AG04449 (cell line): ENCODE results near the gene ANKRD22.

Source experiments
- CTCF ChIA-PET: fragments of 350-600 bp; formaldehyde crosslinking; extraction: SDS; loops from one replicate; lab custom pipeline; 2021; ENCODE audit warnings: antibody characterized with exemption; lab: Yijun Ruan, JAX
- POLR2A ChIA-PET: fragments of 400-600, 350-600 bp; formaldehyde crosslinking; extraction: SDS; loops from one replicate; lab custom pipeline; 2020; ENCODE audit warnings: antibody characterized with exemption, inconsistent platforms; lab: Yijun Ruan, JAX
- DNase-seq: peaks from one replicate; pipeline ENCODE4 v3.0.0-alpha.2; 2010; ENCODE audit warnings: low read depth, low spot score
- H3K4me3 ChIP-seq: 2 replicates; pipeline ENCODE4 v1.5.1; 2011; ENCODE audit warnings: low read depth, mild to moderate bottlenecking, control low read depth, low read length
- TF ChIP-seq, protein P1 (sequence below): IDR thresholded peaks from one replicate; pipeline ENCODE4 v1.5.1; 2011; ENCODE audit warnings: mild to moderate bottlenecking, moderate library complexity, low read length, control low read depth, inconsistent platforms; ENCODE audit not compliant: insufficient read depth; ENCODE audit errors: missing control alignments

Gene ANKRD22

DNA sequence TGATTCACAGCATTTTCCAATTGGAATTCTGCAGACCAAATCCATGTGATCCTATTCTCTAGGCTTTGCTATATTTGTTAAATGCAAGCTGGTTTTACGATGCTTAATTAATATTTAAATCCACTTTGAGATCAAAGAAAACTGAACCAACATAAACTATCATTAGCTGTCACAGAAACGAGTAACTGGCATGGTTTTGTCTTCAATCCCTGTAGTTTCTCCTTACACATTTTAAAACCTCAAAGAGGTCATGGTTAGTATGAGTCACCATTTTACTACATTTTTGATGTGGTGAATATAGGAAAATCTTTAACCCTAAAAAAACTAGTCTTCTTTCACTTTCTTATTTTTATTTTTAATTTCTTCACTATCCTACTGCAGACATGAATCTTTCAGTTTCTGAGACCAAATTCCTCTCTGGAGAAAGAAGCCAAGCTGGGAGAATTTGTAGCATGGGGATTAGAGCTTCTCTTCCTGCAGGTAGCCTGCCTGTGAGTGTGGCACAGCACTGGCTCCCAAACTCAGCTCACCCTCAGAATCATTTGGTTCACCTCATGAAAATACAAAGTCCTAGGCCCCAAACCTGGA is 57.8 kb downstream of the ANKRD22 start:
- CTCF ChIA-PET = interaction anchor here (0.9 to 2.6 kb wide), 5 partner anchors 16 to 228 kb away, joined by 3 to 13 read pairs (median 4); no protein-coding TSS in a partner anchor
- POLR2A ChIA-PET = interaction anchor here (0.7 kb wide), 1 partner anchor 26 kb away, joined by 5 read pairs; no protein-coding TSS in a partner anchor
- no peak for DNase-seq
- no peak overlapping the region for H3K4me3 ChIP-seq
- TF ChIP-seq, protein P1, sequence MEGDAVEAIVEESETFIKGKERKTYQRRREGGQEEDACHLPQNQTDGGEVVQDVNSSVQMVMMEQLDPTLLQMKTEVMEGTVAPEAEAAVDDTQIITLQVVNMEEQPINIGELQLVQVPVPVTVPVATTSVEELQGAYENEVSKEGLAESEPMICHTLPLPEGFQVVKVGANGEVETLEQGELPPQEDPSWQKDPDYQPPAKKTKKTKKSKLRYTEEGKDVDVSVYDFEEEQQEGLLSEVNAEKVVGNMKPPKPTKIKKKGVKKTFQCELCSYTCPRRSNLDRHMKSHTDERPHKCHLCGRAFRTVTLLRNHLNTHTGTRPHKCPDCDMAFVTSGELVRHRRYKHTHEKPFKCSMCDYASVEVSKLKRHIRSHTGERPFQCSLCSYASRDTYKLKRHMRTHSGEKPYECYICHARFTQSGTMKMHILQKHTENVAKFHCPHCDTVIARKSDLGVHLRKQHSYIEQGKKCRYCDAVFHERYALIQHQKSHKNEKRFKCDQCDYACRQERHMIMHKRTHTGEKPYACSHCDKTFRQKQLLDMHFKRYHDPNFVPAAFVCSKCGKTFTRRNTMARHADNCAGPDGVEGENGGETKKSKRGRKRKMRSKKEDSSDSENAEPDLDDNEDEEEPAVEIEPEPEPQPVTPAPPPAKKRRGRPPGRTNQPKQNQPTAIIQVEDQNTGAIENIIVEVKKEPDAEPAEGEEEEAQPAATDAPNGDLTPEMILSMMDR = no peak

DNA sequence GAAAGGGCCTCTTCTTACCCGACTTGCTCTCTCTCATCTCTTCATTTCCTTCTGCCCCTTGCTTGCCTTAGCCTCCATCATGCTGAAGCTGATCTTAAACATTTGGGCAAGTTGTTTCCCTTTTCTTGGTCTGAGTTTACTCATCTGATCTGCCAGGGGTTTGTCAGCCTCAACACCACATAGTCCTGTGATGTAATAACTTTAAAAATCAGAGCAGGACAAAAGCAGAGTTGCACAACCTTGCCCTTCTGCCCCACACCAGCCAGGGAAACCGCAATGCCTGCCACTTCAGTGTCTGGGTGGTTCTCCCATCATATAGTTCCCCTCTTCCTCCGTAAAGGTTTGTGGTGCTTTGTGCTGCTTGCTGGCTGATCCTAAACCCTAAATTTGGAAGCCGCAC is 59.0 kb downstream of the ANKRD22 start:
- no peak for DNase-seq
- TF ChIP-seq, protein P1 = no peak
- POLR2A ChIA-PET = no interaction called here
- no peak overlapping the region for H3K4me3 ChIP-seq
- CTCF ChIA-PET = interaction anchor here (0.8 to 1.6 kb wide), 4 partner anchors 16 to 228 kb away, joined by 3 to 6 read pairs (median 4); no protein-coding TSS in a partner anchor

DNA sequence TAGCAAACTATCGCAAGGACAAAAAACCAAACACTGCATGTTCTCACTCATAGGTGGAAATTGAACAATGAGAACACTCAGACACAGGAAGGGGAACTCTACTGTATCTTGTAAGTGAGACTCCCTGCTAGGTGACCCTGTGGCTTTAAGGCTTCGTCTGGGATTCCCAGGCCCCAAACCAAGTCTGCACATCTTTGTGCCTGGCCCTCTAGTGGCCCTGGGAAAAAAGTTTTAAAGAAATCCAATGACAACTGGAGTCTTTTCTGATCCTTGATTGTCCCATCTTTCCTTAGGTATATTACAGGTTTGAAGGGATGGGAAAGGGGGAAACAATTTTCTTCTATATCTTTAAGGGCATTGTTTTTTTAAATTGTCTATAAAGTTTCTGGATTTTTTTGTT is 59.7 kb downstream of the ANKRD22 start:
- TF ChIP-seq, protein P1 = peak; percentile 33
- ChIA-PET POLR2A (no interaction called here), CTCF (interaction anchor here (0.8 to 1.6 kb wide), 4 partner anchors 17 to 227 kb away, joined by 3 to 6 read pairs (median 4); no protein-coding TSS in a partner anchor)
- DNase-seq = no peak
- H3K4me3 ChIP-seq = no peak overlapping the region

DNA sequence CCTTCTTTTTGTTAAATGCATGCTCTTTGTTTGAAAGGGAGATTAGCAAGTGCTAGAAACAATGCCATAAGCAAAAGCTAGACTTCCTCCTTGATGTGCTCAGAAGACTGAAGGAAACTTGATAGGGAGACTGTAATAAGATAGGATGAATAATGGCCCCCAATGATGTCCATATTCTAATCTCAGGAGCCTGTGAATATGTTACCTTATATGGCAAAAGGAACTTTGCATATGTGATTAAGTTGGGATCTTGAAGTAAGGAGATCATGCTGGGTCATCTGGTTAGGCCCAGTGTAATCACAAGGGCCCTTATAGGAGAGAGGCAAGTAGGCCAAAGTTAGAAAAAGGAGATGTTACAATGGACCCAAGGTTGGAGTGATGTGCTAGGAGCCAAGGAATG is 62.7 kb downstream of the ANKRD22 start:
- ChIA-PET CTCF (interaction anchor here (0.7 to 1.1 kb wide), 3 partner anchors 16 to 224 kb away, joined by 3 to 5 read pairs (median 3); no protein-coding TSS in a partner anchor), POLR2A (no interaction called here)
- H3K4me3 ChIP-seq = no peak overlapping the region
- TF ChIP-seq, protein P1 = no peak
- DNase-seq = no peak

DNA sequence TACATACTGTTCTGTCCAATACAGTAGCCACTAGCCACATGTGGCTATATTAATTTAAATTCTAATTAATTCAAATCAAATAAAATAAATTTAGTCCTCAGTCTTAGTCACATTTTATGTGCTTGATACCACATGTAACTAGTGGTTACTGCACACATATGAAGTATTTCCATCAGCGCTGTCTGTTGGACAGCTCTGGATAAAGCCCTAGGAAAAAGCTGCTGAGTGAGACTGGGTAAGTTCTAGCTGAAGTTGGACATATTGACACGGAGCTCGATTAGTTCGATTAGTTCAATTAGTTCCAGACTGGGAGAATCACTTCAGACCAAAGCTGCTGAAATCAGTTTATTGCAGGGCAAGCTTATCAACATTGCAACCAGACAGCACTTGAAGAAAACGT is 64.2 kb downstream of the ANKRD22 start:
- TF ChIP-seq, protein P1 = no peak
- no peak for DNase-seq
- no peak overlapping the region for H3K4me3 ChIP-seq
- ChIA-PET POLR2A (interaction anchor here (0.6 kb wide), 1 partner anchor 93 kb away, joined by 3 read pairs; the partner anchor contains the start of gene STAMBPL1), CTCF (no interaction called here)

DNA sequence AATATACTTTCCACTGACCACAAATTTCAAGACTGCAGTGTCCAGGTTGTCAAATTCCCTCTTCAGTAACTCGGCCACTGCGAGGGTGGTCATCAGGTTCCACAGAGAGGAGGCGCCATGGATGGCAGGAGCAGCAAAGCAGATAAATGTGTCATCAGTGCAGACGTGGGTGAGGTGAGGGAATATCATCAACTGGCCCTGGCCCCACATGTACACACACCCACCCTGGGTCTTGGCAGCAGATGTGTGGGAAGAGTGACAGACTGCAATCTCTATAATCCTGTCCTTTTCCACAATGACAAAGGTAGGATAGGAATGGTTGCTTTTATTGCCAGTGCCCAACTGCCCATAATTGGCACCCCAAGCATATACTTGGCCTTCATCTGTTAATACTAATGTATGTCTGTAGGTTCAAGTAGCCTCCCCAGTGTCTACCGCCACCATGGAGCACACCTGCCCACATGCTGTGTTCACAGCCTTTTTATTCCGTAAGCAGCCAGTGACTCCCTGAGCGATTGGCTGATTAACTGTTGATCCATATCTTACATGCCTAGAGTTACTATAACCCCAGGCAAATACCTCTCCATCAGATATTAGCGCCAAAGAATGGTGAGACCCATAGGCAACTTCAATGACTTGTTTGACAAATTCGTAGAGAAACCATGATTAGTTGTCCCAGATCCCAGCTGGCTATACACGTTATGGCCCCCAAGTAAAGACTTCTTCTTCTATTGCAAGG is 65.4 kb downstream of the ANKRD22 start:
- TF ChIP-seq, protein P1 = no peak
- ChIA-PET CTCF (no interaction called here), POLR2A (no interaction called here)
- H3K4me3 ChIP-seq = no peak overlapping the region
- no peak for DNase-seq
